ENCODE results near the gene GCM1.

Gene GCM1

DNA sequence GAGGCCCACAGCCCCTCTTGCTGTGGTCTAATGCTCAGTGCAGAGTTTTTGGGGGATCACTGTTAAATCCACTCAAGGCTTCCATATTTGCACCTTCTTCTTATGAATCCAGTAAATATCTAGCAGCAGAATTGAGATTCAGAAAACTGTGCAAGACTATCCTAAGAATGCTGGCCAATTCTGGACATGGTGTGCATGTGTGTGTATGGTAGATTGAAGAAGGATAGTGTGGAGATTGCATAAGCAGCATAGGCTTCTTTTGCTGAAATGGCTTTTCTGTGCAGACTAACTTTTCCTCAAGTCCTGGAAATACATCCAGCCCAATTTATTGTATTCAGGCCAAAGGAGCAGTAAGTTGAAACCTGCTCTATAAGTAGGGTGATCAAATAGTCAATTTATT is 43.7 kb downstream of the GCM1 start:
- no peak for DNase-seq (ENCODE audit: low spot score)

DNA sequence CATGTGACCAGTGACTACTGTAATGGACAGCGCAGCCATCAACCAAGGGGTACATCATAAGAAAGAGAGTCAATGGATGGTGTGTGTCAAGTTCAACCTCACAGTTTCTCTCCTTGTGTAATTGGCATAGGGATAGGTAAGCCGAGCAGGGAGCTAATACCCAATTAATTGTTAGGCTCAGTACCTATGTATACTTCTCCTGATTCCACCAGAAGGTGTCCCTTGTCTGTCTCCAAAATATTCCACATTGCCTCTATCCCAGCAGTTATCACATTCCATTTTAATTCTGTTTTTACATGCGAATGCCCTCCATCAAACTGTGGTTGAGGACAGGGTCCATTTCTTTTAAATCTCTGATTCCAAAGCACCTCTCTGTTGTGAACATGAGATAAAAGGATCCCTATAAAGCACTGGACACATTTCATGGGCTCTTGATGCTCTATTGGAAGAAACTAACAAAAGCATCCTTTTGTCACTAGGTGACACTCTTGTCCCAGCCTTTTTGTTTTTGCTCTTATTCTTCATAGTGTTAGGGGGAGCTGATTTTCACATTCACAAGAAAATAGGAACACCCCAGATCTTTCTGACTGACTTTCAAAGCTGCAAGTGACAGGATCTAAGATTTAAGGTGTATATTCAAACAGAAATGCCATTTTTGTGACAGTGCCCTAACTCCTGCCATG is 44.5 kb downstream of the GCM1 start:
- peak; percentile 54 for DNase-seq (ENCODE audit: low spot score)

DNA sequence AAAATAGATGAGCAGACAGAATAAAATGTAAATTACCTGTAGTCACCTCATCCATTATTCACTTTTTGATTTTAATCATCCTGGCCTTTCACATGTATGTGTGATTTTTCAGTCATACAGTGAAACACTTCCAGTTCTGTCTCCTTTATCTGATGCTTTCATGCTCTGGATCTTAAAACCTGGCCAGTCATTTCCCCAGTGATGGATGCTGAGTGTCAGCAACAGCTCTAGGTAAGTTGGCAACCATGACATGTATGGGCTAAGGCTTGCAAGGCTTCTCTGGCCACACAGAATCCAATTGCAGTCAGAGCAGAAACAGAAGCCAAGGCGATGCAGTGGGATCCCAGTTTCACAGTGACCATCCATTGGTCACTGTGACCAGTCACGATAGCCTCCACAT is 47.6 kb downstream of the GCM1 start:
- DNase-seq (ENCODE audit: low spot score): no peak

DNA sequence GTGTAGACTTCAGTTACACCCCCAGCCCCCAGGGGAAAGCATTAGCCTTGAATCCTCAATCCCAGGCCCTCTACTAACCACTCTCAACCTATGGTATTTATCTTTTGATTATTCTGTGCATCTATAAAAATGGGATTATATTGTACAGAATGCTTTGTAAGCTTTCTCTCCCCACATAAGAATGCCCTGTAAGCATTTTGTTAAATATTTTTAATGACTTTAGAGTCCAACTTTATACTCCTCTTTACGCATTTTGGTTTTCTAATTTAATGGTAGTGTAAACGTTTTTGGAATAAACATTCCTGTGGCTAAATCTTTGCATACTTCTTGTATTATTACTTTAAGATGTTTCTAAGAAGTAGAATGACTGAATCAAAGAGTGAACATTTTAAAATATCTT is 48.1 kb downstream of the GCM1 start:
- no peak for DNase-seq (ENCODE audit: low spot score)

DNA sequence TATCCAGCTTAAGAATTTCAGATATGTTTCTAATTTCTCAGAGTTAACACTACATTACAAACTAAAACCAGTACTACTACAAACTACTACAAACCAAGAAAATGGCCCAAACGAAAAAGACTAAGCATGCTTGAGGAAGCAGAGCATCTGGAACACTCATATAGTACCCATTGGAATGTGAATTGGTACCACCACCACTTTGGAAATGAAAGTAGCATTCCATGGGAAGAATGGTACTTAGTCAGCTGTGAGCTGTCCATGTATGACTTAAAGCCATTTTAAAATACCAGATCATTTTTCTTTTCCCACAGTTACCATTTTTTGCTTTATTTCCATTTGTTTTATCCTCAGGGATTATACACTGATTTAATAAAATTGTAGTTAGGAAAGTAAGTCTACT is 52.9 kb downstream of the GCM1 start:
- no peak for DNase-seq (ENCODE audit: low spot score)

DNA sequence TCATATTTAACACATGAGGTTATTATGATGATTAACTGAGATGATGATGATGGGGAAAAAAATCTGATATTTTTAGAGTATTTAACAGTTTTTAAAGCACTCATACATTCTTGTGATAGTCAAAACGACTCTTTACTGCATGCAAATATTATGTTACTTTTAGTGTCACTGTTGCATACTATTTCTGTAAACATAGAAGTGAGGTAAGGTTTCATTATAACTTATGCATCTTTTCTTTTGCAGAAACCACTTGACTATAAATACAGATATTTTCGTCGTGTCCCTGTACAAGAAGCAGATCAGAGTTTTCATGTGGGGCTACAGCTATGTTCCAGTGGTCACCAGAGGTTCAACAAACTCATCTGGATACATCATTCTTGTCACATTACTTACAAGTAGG is 53.4 kb downstream of the GCM1 start:
- no peak for DNase-seq (ENCODE audit: low spot score)

DNA sequence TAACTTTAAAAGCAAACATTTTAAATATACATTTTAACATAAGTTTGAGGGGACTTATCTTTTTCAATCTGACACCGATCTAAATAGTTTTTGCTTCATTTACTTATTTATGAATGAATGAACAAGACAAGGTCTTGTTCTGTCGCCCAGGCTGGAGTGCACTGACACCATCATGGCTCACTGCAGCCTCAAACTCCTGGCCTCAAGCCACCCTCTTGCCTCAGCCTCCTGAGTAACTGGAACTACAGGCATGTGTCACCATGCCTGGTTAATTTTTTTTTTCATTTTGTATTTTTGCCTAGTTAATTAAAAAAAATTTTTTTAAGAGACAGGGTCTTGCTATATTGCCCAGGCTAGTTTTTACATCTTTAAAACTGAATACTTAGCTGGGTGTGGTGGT is 58.1 kb downstream of the GCM1 start:
- DNase-seq (ENCODE audit: low spot score): no peak

DNA sequence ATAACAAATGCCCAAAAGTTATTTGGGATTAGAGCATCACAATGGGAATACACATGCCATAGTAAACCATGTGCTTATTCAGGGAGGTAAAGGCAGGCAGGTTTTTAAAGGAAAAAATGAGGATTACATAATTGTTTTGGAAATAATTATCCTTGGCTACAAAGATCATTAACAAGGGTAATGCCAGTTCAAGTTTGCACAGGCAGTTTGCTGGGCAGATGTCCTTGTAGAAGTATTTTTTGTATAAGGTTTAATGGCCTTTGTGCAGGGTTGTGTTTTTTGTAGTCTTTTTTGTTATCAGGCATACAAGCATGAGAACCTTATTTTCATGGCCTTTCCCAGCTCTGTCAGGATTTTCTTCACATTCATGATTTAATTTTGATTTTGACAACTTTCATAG is 58.7 kb downstream of the GCM1 start:
- DNase-seq (ENCODE audit: low spot score): no peak

DNA sequence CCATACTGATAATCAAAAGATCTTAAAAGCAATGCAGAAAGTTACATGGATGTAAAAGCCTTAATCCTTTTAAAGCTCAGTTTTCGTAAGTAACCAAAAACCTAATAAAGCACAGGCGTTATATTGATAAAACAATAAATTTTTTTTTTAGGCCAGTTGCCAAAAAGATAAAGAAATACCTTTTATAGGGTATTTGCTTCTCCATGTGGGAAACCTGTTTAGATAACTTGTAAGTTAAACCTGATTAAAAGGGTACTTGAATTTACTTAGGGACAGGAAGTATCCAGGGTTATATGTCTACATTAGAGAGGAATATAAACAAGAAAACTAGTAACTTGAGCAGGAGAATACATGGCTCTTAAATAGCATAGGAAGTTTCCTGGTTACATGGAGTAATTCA is 62.3 kb downstream of the GCM1 start:
- no peak for DNase-seq (ENCODE audit: low spot score)

DNA sequence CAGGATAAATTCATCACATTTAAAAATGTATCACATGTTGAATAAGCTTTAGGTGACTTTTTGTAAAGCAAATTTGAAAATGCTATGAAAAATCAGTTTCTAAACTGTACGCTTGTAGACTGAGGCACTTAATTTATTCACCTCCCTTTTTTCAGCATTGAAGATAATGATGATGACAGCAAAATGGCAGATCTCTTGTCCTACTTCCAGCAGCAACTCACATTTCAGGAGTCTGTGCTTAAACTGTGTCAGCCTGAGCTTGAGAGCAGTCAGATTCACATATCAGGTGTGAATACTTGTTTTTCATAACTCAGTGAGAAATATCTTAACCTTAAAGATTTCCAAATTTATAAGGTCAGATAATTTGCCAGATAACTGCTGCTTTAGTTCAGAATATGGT is 67.8 kb downstream of the GCM1 start:
- DNase-seq (ENCODE audit: low spot score): no peak

All from NAMALWA (cell line).